Measurements from ENCODE around the gene OMA1. TPM values are rescaled to one million over a fixed set of nuclear protein-coding genes. Genes with fewer than 3 reads are reported as not detected.

The OMA1 gene
- polyA plus RNA-seq, result 33.7 TPM
- long read RNA-seq, donor 1, result 0 reads
- long read RNA-seq, donor 2, result 0 reads
- long read RNA-seq, donor 3, result 0 reads
- long read RNA-seq, donor 4, result 0 reads
- long read RNA-seq, donor 5, result 0 reads
- long read RNA-seq, donor 6, partial matches to known transcripts, result 5 of 5 reads
- long read RNA-seq, donor 6, other reads (novel, unspliced or antisense), result 0 of 5 reads
- long read RNA-seq, donor 7, result 0 reads
- long read RNA-seq, donor 8, partial matches to known transcripts, result 0 of 1 reads
- long read RNA-seq, donor 8, other reads (novel, unspliced or antisense), result 0 of 1 reads
- long read RNA-seq, donor 9, partial matches to known transcripts, result 0 of 6 reads
- long read RNA-seq, donor 9, other reads (novel, unspliced or antisense), result 6 of 6 reads
- long read RNA-seq, donor 10, partial matches to known transcripts, result 0 of 5 reads
- long read RNA-seq, donor 10, other reads (novel, unspliced or antisense), result 5 of 5 reads
- long read RNA-seq, donor 11, result 0 reads

DNA sequence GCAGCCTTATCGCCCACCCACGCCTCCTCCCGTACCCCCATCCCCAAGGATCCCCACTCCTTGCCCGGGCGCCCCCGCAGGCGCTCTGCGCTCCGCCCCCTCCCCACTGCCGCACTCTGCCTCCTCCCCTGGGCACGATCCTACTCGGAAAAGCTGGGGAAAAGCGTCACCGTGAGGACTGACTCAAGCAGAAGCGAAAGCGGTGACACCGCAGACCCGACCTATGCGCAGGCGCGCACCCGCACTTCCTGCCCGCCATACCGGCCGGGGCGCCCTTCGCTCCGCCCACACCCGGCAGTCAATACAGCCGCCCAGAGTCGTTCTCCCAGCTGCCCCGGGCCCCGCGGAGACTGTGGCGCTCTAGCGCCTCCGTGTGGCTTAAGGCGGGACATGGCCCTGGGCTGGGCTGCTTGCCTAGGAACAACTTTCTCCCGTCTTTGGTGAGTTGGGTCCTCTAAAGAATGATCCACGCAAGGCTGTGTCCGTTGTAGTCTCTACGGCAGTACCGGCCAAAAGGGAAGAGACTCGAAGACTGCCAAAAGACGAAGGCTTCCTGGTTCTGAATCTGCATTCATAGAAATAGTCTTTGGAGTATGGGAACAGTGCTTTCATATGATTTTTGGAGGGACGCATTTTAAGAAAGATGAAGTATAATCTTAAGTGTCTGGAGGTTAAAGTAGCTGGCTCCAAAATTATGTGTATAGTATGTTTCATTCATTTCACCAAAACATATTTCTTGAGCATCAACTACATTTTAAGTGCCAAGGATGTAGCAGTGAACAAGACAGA, at the start of gene OMA1:
Gene OMA1 (minus strand): TSS at position 207 of the 789 bp plus-strand sequence. CDS start 7,432 bp downstream, outside the sequence.
- Histone ChIP-seq H3K4me1 (ENCODE audit: control insufficient read depth, insufficient read depth, low read length) (peaks cover 10% of the 10 kb centered on the region), H3K36me3 (ENCODE audit: control insufficient read depth, insufficient read depth, low read length) (no peaks in the 10 kb centered on the region), H3K27ac (ENCODE audit: low read length) (peak within 1 kb of the TSS; percentile 89), H3K9me3 (ENCODE audit: control insufficient read depth, low read depth, low read length) (no peaks in the 10 kb centered on the region), H3K27me3 (ENCODE audit: control insufficient read depth, insufficient read depth, low read length) (no peaks in the 10 kb centered on the region), H3K4me3 (ENCODE audit: low read length) (peak within 1 kb of the TSS; percentile 58)
- DNase-seq, result peak; percentile 98
- 50% methylated on average over 1 of the region's 46 CpGs for WGBS (ENCODE audit: insufficient coverage, low lambda C conversion rate)

DNA sequence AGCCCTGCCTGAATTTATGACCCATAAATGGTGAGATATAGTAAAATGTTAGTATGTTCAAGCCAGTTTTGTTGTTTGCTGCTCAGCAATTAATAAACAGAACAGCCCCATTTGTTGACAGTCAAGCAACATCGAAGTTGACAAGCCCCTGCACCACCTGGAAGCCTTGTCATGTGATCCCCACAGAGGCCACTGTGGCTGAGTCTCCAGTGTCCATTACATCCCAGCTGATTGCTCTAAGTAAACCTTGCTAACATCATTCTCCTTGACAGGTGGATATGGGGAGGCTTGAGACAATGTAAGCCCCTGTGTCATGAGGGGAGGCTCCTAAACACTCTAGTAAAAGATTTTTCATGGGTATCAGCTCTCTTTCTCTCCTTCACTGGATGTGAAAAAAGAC, 48.0 kb upstream of the OMA1 start:
- no peaks in the 10 kb centered on the region for H3K36me3 ChIP-seq (ENCODE audit: control insufficient read depth, insufficient read depth, low read length)
- no CpG with 5 or more reads among the region's 1 CpG for WGBS (ENCODE audit: insufficient coverage, low lambda C conversion rate)
- H3K27me3 ChIP-seq (ENCODE audit: control insufficient read depth, insufficient read depth, low read length), result no peaks in the 10 kb centered on the region
- no peaks in the 10 kb centered on the region for H3K9me3 ChIP-seq (ENCODE audit: control insufficient read depth, low read depth, low read length)
- DNase-seq, result no peak
- no peak overlapping the region for H3K4me3 ChIP-seq (ENCODE audit: low read length)
- no peaks in the 10 kb centered on the region for H3K4me1 ChIP-seq (ENCODE audit: control insufficient read depth, insufficient read depth, low read length)
- no peak overlapping the region for H3K27ac ChIP-seq (ENCODE audit: low read length)

DNA sequence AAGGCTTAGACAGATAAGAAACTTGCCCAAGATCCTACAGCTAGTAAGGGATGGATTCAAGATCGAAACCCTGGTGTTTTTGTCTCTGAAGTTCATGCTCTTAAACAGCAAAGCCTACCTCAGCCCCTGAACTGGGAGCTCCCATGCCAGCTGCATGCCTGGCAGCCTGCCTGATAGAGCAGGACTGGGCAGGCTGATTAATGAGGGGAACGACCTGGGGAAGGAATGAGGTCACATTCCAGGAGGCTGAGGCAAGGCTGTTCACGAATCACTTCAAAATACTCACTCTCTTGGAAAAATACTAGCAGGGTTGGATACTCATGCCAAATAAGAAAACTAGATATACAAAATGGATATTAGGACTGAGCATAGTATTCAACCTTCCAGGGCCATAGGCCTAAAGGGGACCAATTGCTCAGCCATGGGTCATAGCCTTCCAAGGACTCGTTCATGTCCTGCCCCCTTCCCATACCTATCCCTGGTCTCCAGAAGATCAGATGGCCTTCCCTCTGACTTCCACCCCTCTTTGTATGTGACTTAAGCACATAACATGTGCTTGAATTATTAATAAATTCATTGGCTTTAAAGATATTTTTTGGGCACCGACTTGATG, 46.1 kb upstream of the OMA1 start:
- Histone ChIP-seq H3K9me3 (ENCODE audit: control insufficient read depth, low read depth, low read length) (no peaks in the 10 kb centered on the region), H3K27me3 (ENCODE audit: control insufficient read depth, insufficient read depth, low read length) (no peaks in the 10 kb centered on the region), H3K4me1 (ENCODE audit: control insufficient read depth, insufficient read depth, low read length) (no peaks in the 10 kb centered on the region), H3K27ac (ENCODE audit: low read length) (no peak overlapping the region), H3K36me3 (ENCODE audit: control insufficient read depth, insufficient read depth, low read length) (no peaks in the 10 kb centered on the region), H3K4me3 (ENCODE audit: low read length) (no peak overlapping the region)
- 100% methylated on average over 1 of the region's 5 CpGs for WGBS (ENCODE audit: insufficient coverage, low lambda C conversion rate)
- DNase-seq, result no peak

DNA sequence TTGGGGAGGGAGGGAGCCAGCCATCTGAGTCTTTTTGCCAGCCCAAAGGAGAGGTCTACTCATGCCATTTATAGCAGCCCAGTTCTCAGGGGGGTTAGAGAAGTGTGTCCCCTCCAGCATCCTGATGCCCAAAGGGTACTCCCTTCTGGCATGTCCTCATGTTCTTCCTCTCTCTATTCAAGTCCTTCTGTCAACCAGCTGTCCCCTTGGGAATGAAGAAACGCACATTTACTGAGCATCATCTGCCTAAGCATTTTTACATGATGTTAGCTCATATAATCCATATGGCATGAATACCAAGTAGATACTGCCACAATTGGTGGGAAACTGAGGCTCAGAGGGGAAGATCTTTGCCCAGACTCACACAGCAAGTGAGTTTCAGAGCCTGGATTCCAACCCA, 45.3 kb upstream of the OMA1 start:
- H3K4me3 ChIP-seq (ENCODE audit: low read length), result no peak overlapping the region
- DNase-seq, result no peak
- H3K4me1 ChIP-seq (ENCODE audit: control insufficient read depth, insufficient read depth, low read length), result no peaks in the 10 kb centered on the region
- H3K9me3 ChIP-seq (ENCODE audit: control insufficient read depth, low read depth, low read length), result no peaks in the 10 kb centered on the region
- WGBS (ENCODE audit: insufficient coverage, low lambda C conversion rate), result 100% methylated on average over 1 of the region's 1 CpG
- no peaks in the 10 kb centered on the region for H3K27me3 ChIP-seq (ENCODE audit: control insufficient read depth, insufficient read depth, low read length)
- H3K36me3 ChIP-seq (ENCODE audit: control insufficient read depth, insufficient read depth, low read length), result no peaks in the 10 kb centered on the region
- H3K27ac ChIP-seq (ENCODE audit: low read length), result no peak overlapping the region

DNA sequence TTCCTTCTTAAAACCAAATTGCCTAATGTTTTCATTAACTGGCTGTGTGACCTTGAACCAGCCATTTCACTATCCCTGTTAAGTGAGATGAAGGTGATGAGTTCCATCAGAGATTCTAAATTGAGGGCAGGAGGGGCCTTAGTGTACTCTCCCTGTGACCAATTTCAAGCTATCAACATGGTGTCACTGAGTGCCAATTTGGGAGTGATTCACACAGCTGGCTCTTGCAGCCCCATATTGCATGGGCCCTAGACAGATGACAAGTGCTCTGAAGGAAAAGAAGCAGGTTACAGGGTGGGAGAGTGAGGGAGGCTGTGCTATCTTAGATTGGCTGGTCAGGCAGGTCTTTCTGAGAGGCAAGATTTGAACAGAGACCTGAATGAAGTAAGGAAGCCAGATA, 43.5 kb upstream of the OMA1 start:
- H3K27ac ChIP-seq (ENCODE audit: low read length), result no peak overlapping the region
- H3K4me3 ChIP-seq (ENCODE audit: low read length), result no peak overlapping the region
- H3K4me1 ChIP-seq (ENCODE audit: control insufficient read depth, insufficient read depth, low read length), result no peaks in the 10 kb centered on the region
- H3K9me3 ChIP-seq (ENCODE audit: control insufficient read depth, low read depth, low read length), result no peaks in the 10 kb centered on the region
- no peak for DNase-seq
- no peaks in the 10 kb centered on the region for H3K36me3 ChIP-seq (ENCODE audit: control insufficient read depth, insufficient read depth, low read length)
- H3K27me3 ChIP-seq (ENCODE audit: control insufficient read depth, insufficient read depth, low read length), result peaks cover 5% of the 10 kb centered on the region

DNA sequence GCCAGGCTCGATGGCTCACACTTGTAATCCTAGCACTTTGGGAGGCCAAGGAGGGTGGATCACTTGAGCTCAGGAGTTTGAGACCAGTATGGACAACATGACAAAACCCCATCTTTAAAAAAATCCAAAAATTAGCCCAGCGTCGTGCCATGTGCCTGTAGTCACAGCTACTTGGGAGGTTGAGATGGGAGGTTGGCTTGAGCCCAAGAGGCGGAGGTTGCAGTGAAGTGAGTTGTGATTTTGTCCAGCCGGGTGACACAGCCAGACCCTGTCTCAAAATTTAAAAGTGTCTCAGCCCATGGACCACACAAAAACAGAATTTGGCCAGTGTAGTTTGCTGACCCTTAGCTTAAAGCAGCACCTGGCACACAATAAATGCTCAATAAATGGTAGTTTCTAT, 41.9 kb upstream of the OMA1 start:
- no peak for DNase-seq
- peaks cover 5% of the 10 kb centered on the region for H3K27me3 ChIP-seq (ENCODE audit: control insufficient read depth, insufficient read depth, low read length)
- H3K4me1 ChIP-seq (ENCODE audit: control insufficient read depth, insufficient read depth, low read length), result no peaks in the 10 kb centered on the region
- no peaks in the 10 kb centered on the region for H3K9me3 ChIP-seq (ENCODE audit: control insufficient read depth, low read depth, low read length)
- H3K27ac ChIP-seq (ENCODE audit: low read length), result no peak overlapping the region
- H3K36me3 ChIP-seq (ENCODE audit: control insufficient read depth, insufficient read depth, low read length), result no peaks in the 10 kb centered on the region
- WGBS (ENCODE audit: insufficient coverage, low lambda C conversion rate), result 60% methylated on average over 1 of the region's 5 CpGs
- H3K4me3 ChIP-seq (ENCODE audit: low read length), result no peak overlapping the region

DNA sequence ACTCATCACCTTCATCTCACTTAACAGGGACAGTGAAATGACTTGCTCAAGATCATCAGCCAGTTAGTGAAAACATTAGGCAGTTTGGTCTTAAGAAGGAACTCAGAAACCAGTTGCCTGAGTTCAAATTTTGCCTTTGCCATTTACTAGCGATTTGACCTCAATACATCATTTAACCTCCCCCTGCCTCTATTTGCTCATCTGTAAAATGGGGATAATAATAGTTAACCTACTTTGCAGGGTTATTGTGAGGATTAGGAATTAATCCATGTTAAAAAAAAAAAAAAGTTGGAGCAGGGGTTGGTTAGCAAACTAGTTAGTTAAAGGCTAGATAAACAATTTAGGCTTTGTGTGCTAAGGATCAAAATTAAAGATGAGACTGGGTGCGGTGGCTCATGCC, 41.1 kb upstream of the OMA1 start:
- WGBS (ENCODE audit: insufficient coverage, low lambda C conversion rate), result no CpG with 5 or more reads among the region's 2 CpGs

DNA sequence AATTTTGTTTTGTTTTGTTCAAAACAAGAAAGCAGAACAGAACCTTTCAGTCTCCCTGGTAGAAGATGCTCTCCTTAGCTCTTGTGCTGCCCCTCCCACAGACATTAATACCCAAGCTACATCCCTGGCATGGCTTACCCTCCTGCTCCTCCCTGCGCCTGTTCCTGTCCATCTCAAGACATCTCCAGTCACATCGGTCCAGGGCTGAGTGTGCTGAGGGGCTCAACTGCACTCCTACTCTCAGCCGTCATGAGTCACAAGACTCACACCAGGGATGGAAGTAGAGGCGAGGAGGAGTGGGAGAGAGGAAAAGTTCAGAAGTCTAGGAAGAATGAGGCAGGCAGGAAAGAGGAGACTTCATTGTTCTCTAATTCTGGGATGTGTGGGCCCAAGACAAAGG, 39.7 kb upstream of the OMA1 start:
- WGBS (ENCODE audit: insufficient coverage, low lambda C conversion rate), result no CpG with 5 or more reads among the region's 4 CpGs

More for the DNA sequence above, 41.1 kb upstream of the OMA1 start:
- DNase-seq, result no peak
- no peak overlapping the region for H3K27ac ChIP-seq (ENCODE audit: low read length)
- H3K4me1 ChIP-seq (ENCODE audit: control insufficient read depth, insufficient read depth, low read length), result no peaks in the 10 kb centered on the region
- H3K27me3 ChIP-seq (ENCODE audit: control insufficient read depth, insufficient read depth, low read length), result peaks cover 5% of the 10 kb centered on the region
- no peak overlapping the region for H3K4me3 ChIP-seq (ENCODE audit: low read length)
- no peaks in the 10 kb centered on the region for H3K36me3 ChIP-seq (ENCODE audit: control insufficient read depth, insufficient read depth, low read length)
- H3K9me3 ChIP-seq (ENCODE audit: control insufficient read depth, low read depth, low read length), result no peaks in the 10 kb centered on the region

DNA sequence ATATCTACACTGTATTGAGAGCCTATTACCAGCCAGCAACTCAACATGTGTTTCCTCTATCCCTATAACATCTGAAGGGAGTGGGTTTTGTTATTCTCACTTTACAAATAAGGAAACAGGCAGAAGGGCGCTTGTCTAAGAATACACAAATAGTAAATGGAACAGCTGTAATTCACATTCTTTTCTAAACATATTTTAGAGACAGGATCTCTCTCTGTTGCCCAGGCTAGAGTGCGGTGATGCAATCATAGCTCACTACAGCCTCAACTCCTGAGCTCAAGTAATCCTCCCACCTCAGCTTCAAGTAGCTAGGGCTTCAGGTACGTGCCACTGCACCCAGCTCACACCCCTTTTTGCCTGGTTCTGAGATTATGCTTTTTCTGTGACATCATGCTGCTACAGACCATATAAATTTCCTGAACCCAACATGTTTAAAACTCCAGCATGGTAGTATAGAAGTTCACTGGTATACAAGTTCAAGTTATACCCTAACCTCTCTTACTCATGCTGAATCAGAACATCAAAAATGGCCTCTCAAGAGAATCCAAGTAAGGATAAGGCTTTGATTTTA, 39.1 kb upstream of the OMA1 start:
- no peak overlapping the region for H3K27ac ChIP-seq (ENCODE audit: low read length)
- no CpG with 5 or more reads among the region's 3 CpGs for WGBS (ENCODE audit: insufficient coverage, low lambda C conversion rate)
- no peak overlapping the region for H3K4me3 ChIP-seq (ENCODE audit: low read length)
- no peaks in the 10 kb centered on the region for H3K36me3 ChIP-seq (ENCODE audit: control insufficient read depth, insufficient read depth, low read length)
- no peaks in the 10 kb centered on the region for H3K9me3 ChIP-seq (ENCODE audit: control insufficient read depth, low read depth, low read length)
- no peak for DNase-seq
- peaks cover 5% of the 10 kb centered on the region for H3K27me3 ChIP-seq (ENCODE audit: control insufficient read depth, insufficient read depth, low read length)
- no peaks in the 10 kb centered on the region for H3K4me1 ChIP-seq (ENCODE audit: control insufficient read depth, insufficient read depth, low read length)

More for the DNA sequence above, 39.7 kb upstream of the OMA1 start:
- Histone ChIP-seq H3K4me3 (ENCODE audit: low read length) (no peak overlapping the region), H3K36me3 (ENCODE audit: control insufficient read depth, insufficient read depth, low read length) (no peaks in the 10 kb centered on the region), H3K27ac (ENCODE audit: low read length) (no peak overlapping the region), H3K9me3 (ENCODE audit: control insufficient read depth, low read depth, low read length) (no peaks in the 10 kb centered on the region), H3K27me3 (ENCODE audit: control insufficient read depth, insufficient read depth, low read length) (peaks cover 5% of the 10 kb centered on the region), H3K4me1 (ENCODE audit: control insufficient read depth, insufficient read depth, low read length) (no peaks in the 10 kb centered on the region)
- no peak for DNase-seq

DNA sequence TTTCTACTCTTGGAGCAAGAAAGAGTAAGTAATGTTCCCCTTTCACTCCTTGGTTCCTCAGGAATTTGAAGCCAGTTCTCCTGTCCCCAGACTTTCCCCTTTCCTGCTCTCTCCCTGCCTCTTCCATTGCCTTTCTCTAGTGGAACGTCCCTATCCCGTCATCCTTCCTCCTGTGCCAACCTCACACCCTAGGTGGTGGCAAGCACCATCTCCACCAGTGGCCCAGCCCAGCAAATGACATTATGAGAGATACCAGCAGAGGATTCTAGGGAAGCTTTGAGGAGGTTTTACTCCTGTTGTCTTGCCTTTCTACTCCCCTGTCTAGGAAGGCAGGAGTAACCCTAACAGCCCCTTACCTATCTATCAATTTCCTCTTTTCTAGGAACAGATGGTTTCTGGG, 38.6 kb upstream of the OMA1 start:
- H3K27me3 ChIP-seq (ENCODE audit: control insufficient read depth, insufficient read depth, low read length), result peaks cover 5% of the 10 kb centered on the region
- DNase-seq, result no peak
- no peaks in the 10 kb centered on the region for H3K36me3 ChIP-seq (ENCODE audit: control insufficient read depth, insufficient read depth, low read length)
- no peak overlapping the region for H3K27ac ChIP-seq (ENCODE audit: low read length)
- no peaks in the 10 kb centered on the region for H3K9me3 ChIP-seq (ENCODE audit: control insufficient read depth, low read depth, low read length)
- no peak overlapping the region for H3K4me3 ChIP-seq (ENCODE audit: low read length)
- H3K4me1 ChIP-seq (ENCODE audit: control insufficient read depth, insufficient read depth, low read length), result no peaks in the 10 kb centered on the region
- WGBS (ENCODE audit: insufficient coverage, low lambda C conversion rate), result no CpG with 5 or more reads among the region's 2 CpGs
